K562 (cell line): ENCODE data around the gene RUNX3. TPM values are rescaled to one million over a fixed set of nuclear protein-coding genes. Genes with fewer than 3 reads are reported as not detected.

Experiments
- ATAC-seq: fragments of 200-7000 bp; cut with Tn5 transposase; 3 replicates; pipeline ENCODE4 v1.9.1; 2020; ENCODE audit warnings: moderate library complexity
- BruUV-seq: library from RNA; stranded (reverse); fragments of 400-500 nt; replicated peaks from 2 replicates; lab custom pipeline; 2021; lab: Mats Ljungman, UMichigan
- CTCF ChIA-PET: fragments of 300-600 bp; formaldehyde crosslinking; extraction: SDS; loops from one replicate; lab custom pipeline; 2021; ENCODE audit warnings: low intra/inter-chr PET ratio; lab: Yijun Ruan, JAX
- POLR2A ChIA-PET: fragments of 300-600, 350-650 bp; sonication (Branson Sonifier 250); formaldehyde crosslinking; extraction: SDS; loops from one replicate; lab custom pipeline; 2021; ENCODE audit warnings: antibody characterized with exemption, inconsistent platforms; lab: Yijun Ruan, JAX
- DNase-seq, 4 experiments: peaks; one replicate each; pipeline versions ENCODE4 v3.0.0 to v3.0.0-alpha.2; 2011 to 2018; ENCODE audit warnings: low spot score in 3 of 4, mixed read lengths in 3 of 4; ENCODE audit errors: extremely low read depth in 1 of 4
- FAIRE-seq: peaks from 2 replicates; lab custom pipeline; 2011; peaks lifted over from hg19 to GRCh38; lab: Jason Lieb, UNC
- H2AFZ ChIP-seq: 2 replicates; pipeline ENCODE4 v1.6.0; 2011; ENCODE audit warnings: low read depth, low read length, control low read depth, inconsistent platforms
- H3K27ac ChIP-seq: fragments of 200-600 bp; 3 replicates; pipeline ENCODE4 v1.8.0; 2011; ENCODE audit warnings: low read depth, mild to moderate bottlenecking, control low read depth, inconsistent platforms, low read length, moderate library complexity, mixed read lengths; ENCODE audit errors: extremely low read depth
- H3K27me3 ChIP-seq, 2 experiments: fragments of 300-600 bp in 1 of 2; 2 replicates in 1 of 2; 3 replicates in 1 of 2; pipeline versions ENCODE4 v1.6.0 to v1.8.0; 2011; ENCODE audit warnings: inconsistent platforms in 2 of 2, low read length in 2 of 2, mild to moderate bottlenecking in 1 of 2, mixed read lengths in 1 of 2, moderate library complexity in 1 of 2; ENCODE audit not compliant: control insufficient read depth in 2 of 2, insufficient read depth in 2 of 2
- H3K36me3 ChIP-seq: fragments of 300-600 bp; 3 replicates; pipeline ENCODE4 v1.8.0; 2011; ENCODE audit warnings: mild to moderate bottlenecking, low read length, inconsistent platforms; ENCODE audit not compliant: control insufficient read depth, insufficient read depth
- H3K4me1 ChIP-seq, 2 experiments: fragments of 200-600 bp in 1 of 2; replicated peaks in 1 of 2; 2 replicates in 1 of 2; 3 replicates in 1 of 2; pipeline versions ENCODE4 v1.5.1 to v1.8.0; 2011; ENCODE audit warnings: inconsistent platforms in 2 of 2, low read length in 2 of 2, mild to moderate bottlenecking in 1 of 2, mixed read lengths in 1 of 2, moderate library complexity in 1 of 2; ENCODE audit not compliant: control insufficient read depth in 2 of 2, insufficient read depth in 2 of 2
- H3K4me2 ChIP-seq: 2 replicates; pipeline ENCODE4 v1.6.1; 2011; ENCODE audit warnings: low read length, control low read depth, inconsistent platforms, mixed read lengths; ENCODE audit not compliant: insufficient read depth
- H3K4me3 ChIP-seq: fragments of 200-600 bp; sonication (generic), shearing (Covaris generic); 2 replicates; pipeline ENCODE4 v1.5.1; 2016; ENCODE audit warnings: control low read depth, inconsistent platforms
- H3K79me2 ChIP-seq: fragments of 200-600 bp; 3 replicates; pipeline ENCODE4 v1.8.0; 2011; ENCODE audit warnings: low read length, inconsistent platforms; ENCODE audit not compliant: control insufficient read depth, insufficient read depth
- H3K9ac ChIP-seq, 2 experiments: 2 replicates each; pipeline versions ENCODE4 v1.6.0 to v1.6.1; 2011; ENCODE audit warnings: low read depth in 2 of 2, low read length in 2 of 2, control low read depth in 1 of 2, inconsistent platforms in 1 of 2, mild to moderate bottlenecking in 1 of 2, mixed read lengths in 1 of 2; ENCODE audit not compliant: insufficient read depth in 1 of 2
- H3K9me1 ChIP-seq: one replicate; pipeline ENCODE4 v1.6.0; 2011; ENCODE audit warnings: inconsistent platforms, mild to moderate bottlenecking, low read length, moderate library complexity; ENCODE audit not compliant: control insufficient read depth, insufficient read depth
- H3K9me3 ChIP-seq: replicated peaks from 2 replicates; pipeline ENCODE4 v1.5.1; 2011; ENCODE audit warnings: low read depth, low read length, inconsistent platforms; ENCODE audit not compliant: control insufficient read depth, insufficient read depth
- H4K20me1 ChIP-seq: replicated peaks from 2 replicates; pipeline ENCODE4 v1.6.1; 2011; ENCODE audit warnings: low read length, inconsistent platforms, mixed read lengths; ENCODE audit not compliant: control insufficient read depth, insufficient read depth
- CBX2 ChIP-seq: fragments of 200-600 bp; sonication (generic); IDR thresholded peaks from one replicate; pipeline ENCODE4 v1.6.1; 2012; ENCODE audit warnings: mild to moderate bottlenecking, low read length, inconsistent platforms; ENCODE audit not compliant: insufficient read depth, poor library complexity, severe bottlenecking
- WGBS: fragments of 100-300 bp; shearing (Covaris generic); methylation state at CpG from one replicate; pipeline ENCODE4 v1.1.6; 2016; ENCODE audit warnings: low coverage, mixed read lengths; ENCODE audit not compliant: insufficient coverage; ENCODE audit errors: missing lambda C conversion rate; 5-methylcytosine and 5-hydroxymethylcytosine counted together
- in situ Hi-C: fragments of 300-500 bp; cut with MboI; formaldehyde crosslinking; loops from 4 replicates; pipeline ENCODE4 v1.15.0; 2018; ENCODE audit warnings: inconsistent platforms, mixed read lengths
- intact Hi-C: fragments of 100-400 bp; cut with micrococcal nuclease; formaldehyde crosslinking; loops from 2 replicates; pipeline ENCODE4 v1.14.2; 2022
- polyA plus RNA-seq, 8 experiments: library from polyadenylated mRNA; depleted of rRNA in 4 of 8; stranded (reverse) in 5 of 8; unstranded in 3 of 8; fragments of >200 nt; fragmentation: Nextera tagmentation in 2 of 8; fragmentation: Illumina TruSeq in 1 of 8; extraction: Ambion mirVana in 2 of 8; extraction: Trizol in 1 of 8; gene quantifications; 2 replicates each; pipeline versions ENCODE4 v1.2.1 to v1.2.3, GENCODE V29; 2011 to 2014; ENCODE audit warnings: inconsistent platforms in 1 of 8, missing spikeins in 1 of 8
- total RNA-seq, 7 experiments: library from RNA; depleted of rRNA in 6 of 7; stranded (reverse); fragments of >200 nt in 6 of 7; fragmentation: Illumina TruSeq in 2 of 7; extraction: Trizol in 2 of 7; gene quantifications; 2 replicates each; pipeline versions ENCODE4 v1.2.1 to v1.2.3, GENCODE V29; 2011 to 2021; ENCODE audit warnings: low replicate concordance in 1 of 7
- TF ChIP-seq, protein P1 (sequence below): fragments of 250-450 bp; sonication (Bioruptor Pico); IDR thresholded peaks from 2 replicates; pipeline ENCODE4 v1.8.0; 2022; ENCODE audit warnings: moderate library complexity, mild to moderate bottlenecking, inconsistent platforms

RUNX3 gene
- total and polyA plus RNA-seq, 9 of the 15 experiments (the other 6 are each of a cell fraction or from before 2014, with no cell fraction given): 0.01 to 0.64 (median 0.09) TPM

DNA sequence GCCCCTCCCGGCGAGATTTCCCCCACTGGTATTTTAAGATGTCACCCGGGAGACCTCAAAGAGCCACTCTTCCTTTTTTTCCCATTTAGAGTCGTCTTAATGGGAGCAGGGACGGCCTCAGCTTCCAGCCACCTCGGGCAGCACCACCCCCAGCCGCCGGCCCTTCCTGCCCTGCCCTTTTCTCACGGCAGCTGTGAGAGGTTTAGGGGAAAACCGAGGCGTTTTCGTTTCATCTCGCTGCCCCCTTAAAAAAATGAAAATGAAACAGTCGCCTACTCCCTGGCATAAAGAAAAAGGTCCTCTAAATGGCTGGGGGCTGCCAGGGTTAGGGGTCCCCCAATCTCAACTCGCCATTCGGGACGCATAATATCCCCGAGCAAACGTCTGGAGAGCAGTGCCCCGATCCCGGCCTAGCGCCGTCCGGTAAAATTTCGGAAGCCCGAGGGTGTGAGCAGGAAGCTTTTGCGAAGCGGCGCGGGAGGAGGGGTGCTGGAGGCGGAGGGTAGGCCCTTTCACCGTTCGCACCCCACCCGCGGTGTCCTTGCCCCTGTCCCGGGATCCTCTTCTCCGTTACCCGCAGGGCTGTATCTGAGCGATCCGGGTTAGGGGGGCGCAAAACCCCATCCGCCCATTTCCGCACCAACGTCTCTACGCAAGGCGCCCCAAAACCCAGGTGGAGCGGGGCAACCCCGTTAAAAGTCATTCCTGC is 1.2 kb downstream of the RUNX3 start:
- ChIA-PET POLR2A (interaction anchor here (1.2 to 1.3 kb wide), 2 partner anchors 13 to 67 kb away, joined by 3 to 4 read pairs; no protein-coding TSS in a partner anchor), CTCF (interaction anchor here (0.5 kb wide), 1 partner anchor 80 kb away, joined by 5 read pairs; no protein-coding TSS in a partner anchor)
- H3K9me3 ChIP-seq: no peaks in the 10 kb centered on the region
- FAIRE-seq (no peak), DNase-seq (no peak), ATAC-seq (no peak)
- peak; percentile 31 for TF ChIP-seq CBX2
- TF ChIP-seq, protein P1, sequence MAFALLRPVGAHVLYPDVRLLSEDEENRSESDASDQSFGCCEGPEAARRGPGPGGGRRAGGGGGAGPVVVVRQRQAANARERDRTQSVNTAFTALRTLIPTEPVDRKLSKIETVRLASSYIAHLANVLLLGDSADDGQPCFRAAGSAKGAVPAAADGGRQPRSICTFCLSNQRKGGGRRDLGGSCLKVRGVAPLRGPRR (CRISPR knock-in tag): no peak
- peaks cover 76 to 94% of the 10 kb centered on the region in 2 experiments for H3K27me3 ChIP-seq
- peaks cover 13% of the 10 kb centered on the region for H4K20me1 ChIP-seq
- BruUV-seq: no TSS peak
- H2AFZ ChIP-seq: no peak overlapping the region
- intact Hi-C loops: no loop called here
- WGBS: 39% methylated on average over 45 of the region's 48 CpGs
- no peaks in the 10 kb centered on the region for H3K79me2 ChIP-seq
- H3K9me1 ChIP-seq: no peaks in the 10 kb centered on the region
- no peak overlapping the region for H3K4me2 ChIP-seq
- H3K27ac ChIP-seq: no peak overlapping the region
- H3K4me3 ChIP-seq: no peak overlapping the region
- no peak overlapping the region for H3K9ac ChIP-seq
- no peaks in the 10 kb centered on the region for H3K36me3 ChIP-seq
- in situ Hi-C loops: no loop called here
- H3K4me1 ChIP-seq: peaks cover 0 to 34% of the 10 kb centered on the region in 2 experiments; a peak in 2 of 5 replicates
